ENCODE results near the gene SLC29A3. TPM values are rescaled to one million over a fixed set of nuclear protein-coding genes. Genes with fewer than 3 reads are reported as not detected.

Gene SLC29A3
- total RNA-seq, 1 experiment from 2014 or later: 9.2 TPM

DNA sequence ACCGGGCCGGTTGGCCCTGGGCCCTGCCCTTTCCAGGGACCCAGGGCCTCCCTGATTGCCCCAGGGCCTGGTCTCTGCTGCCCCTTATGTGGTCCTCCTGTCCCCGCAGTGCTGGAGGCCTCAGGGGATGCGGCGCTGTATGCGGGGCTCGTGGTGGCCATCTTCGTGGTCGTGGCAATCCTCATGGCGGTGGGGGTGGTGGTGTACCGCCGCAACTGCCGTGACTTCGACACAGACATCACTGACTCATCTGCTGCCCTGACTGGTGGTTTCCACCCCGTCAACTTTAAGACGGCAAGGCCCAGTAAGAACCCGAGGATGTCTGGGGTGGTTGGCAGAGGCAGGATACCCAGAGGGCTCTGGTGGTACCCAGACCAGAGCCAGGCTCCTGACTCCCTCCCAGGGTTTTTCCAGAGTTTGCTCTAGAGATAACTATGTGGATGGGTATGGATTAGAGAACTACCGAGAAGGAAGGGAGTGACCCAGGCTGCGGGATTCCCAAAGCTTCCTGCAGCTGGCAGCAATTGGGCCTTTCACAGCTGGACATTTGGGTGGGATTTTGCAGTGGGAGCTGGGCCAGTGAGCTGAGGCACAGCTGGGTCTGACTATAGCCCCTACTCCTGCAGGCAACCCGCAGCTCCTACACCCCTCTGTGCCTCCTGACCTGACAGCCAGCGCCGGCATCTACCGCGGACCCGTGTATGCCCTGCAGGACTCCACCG lies 28.1 kb upstream of the SLC29A3 start:
- Histone ChIP-seq H3K27ac (ENCODE audit: insufficient read length, low read depth, low read length) (no peak overlapping the region), H3K4me1 (ENCODE audit: insufficient read depth, low read length) (no peaks in the 10 kb centered on the region), H3K23ac (ENCODE audit: insufficient read length, low read depth, low read length) (no peak overlapping the region), H2BK15ac (ENCODE audit: low read depth, low read length) (no peak overlapping the region), H2BK12ac (ENCODE audit: insufficient read length, low read depth, low read length) (no peak overlapping the region), H4K8ac (replicated peaks; ENCODE audit: insufficient read length, low read depth, low read length) (no peak overlapping the region), H3K9me3 (ENCODE audit: control insufficient read depth, low read depth, low read length) (no peaks in the 10 kb centered on the region), H3K56ac (ENCODE audit: insufficient read length, low read depth, low read length) (no peak overlapping the region), H2BK20ac (ENCODE audit: low read depth, low read length, poor library complexity, severe bottlenecking) (no peak overlapping the region), H4K5ac (ENCODE audit: insufficient read length, low read depth, low read length) (no peak overlapping the region), H2AK5ac (ENCODE audit: insufficient read length, low read length) (no peak overlapping the region), H3K79me2 (ENCODE audit: insufficient read depth, low read length) (no peaks in the 10 kb centered on the region), H3K9ac (ENCODE audit: extremely low read depth, insufficient read length, low read length) (no peak overlapping the region), H3K4me2 (ENCODE audit: insufficient read depth, insufficient read length, low read length) (no peak overlapping the region), H3K4ac (ENCODE audit: low read depth, low read length) (no peak overlapping the region), H4K20me1 (ENCODE audit: control insufficient read depth, insufficient read depth, insufficient read length) (no peaks in the 10 kb centered on the region), H3K79me1 (ENCODE audit: insufficient read depth, low read depth, low read length, poor library complexity, severe bottlenecking) (no peaks in the 10 kb centered on the region), H2AFZ (ENCODE audit: low read length) (no peak overlapping the region), H3K18ac (ENCODE audit: insufficient read length, low read depth, low read length) (no peak overlapping the region), H3T11ph (ENCODE audit: low read length) (no peak overlapping the region), H4K91ac (ENCODE audit: insufficient read length, low read depth, low read length) (no peak overlapping the region), H3K14ac (ENCODE audit: insufficient read depth, low read length) (no peak overlapping the region), H3K27me3 (ENCODE audit: insufficient read depth, low read length) (no peaks in the 10 kb centered on the region), H2BK120ac (ENCODE audit: low read depth, low read length, poor library complexity, severe bottlenecking) (no peak overlapping the region), H2BK5ac (ENCODE audit: insufficient read length, low read length) (no peak overlapping the region), H3K23me2 (ENCODE audit: insufficient read length, low read depth, low read length, poor library complexity, severe bottlenecking) (no peaks in the 10 kb centered on the region)
- no peak overlapping the region for H3K4me3 Mint-ChIP-seq
- no CpG with 5 or more reads among the region's 26 CpGs for WGBS (ENCODE audit: extremely low coverage, insufficient read length, low lambda C conversion rate)
- H3K27ac Mint-ChIP-seq: peak overlapping the region in 1 of 3 experiments; percentile 49; a peak in 1 of 7 replicates
- DNase-seq: no peak
- H3K9me3 Mint-ChIP-seq: no peaks in the 10 kb centered on the region
- TF ChIP-seq, protein P1, sequence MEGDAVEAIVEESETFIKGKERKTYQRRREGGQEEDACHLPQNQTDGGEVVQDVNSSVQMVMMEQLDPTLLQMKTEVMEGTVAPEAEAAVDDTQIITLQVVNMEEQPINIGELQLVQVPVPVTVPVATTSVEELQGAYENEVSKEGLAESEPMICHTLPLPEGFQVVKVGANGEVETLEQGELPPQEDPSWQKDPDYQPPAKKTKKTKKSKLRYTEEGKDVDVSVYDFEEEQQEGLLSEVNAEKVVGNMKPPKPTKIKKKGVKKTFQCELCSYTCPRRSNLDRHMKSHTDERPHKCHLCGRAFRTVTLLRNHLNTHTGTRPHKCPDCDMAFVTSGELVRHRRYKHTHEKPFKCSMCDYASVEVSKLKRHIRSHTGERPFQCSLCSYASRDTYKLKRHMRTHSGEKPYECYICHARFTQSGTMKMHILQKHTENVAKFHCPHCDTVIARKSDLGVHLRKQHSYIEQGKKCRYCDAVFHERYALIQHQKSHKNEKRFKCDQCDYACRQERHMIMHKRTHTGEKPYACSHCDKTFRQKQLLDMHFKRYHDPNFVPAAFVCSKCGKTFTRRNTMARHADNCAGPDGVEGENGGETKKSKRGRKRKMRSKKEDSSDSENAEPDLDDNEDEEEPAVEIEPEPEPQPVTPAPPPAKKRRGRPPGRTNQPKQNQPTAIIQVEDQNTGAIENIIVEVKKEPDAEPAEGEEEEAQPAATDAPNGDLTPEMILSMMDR (conservative IDR thresholded peaks at IDR 0.05): no peak
- peaks cover 4% of the 10 kb centered on the region in 2 experiments; a peak in 3 of 4 replicates for H3K4me1 Mint-ChIP-seq
- H3K27me3 Mint-ChIP-seq (ENCODE audit: low read depth): no peaks in the 10 kb centered on the region; the same call in 1 of the 2 replicates
- peaks cover 28 to 75% (median 57%) of the 10 kb centered on the region in 3 experiments; a peak in 6 of 7 replicates for H3K36me3 Mint-ChIP-seq (ENCODE audit: insufficient read depth in 1 of 3, low read depth in 3 of 3)

Measured in H9 (cell line).